ENCODE results near the gene ACER1. TPM values are rescaled to one million over a fixed set of nuclear protein-coding genes. Genes with fewer than 3 reads are reported as not detected.
"Not testable (repeated sequence)": the region's sequence is repeated elsewhere in the genome, so short reads cannot be mapped to it uniquely, and the experiment has no call there.

Gene ACER1
- total RNA-seq, 4 donors from 2014 or later, result not detected

- Histone ChIP-seq H3K27me3 (no peaks in the 10 kb centered on the region), H3K27ac (peak within 1 kb of the TSS; percentile 98 to 100 (median 100)), H3K9me3 (no peaks in the 10 kb centered on the region), H3K36me3 (peaks cover 0 to 14% of the 10 kb centered on the region in 2 donors), H3K4me1 (peaks cover 0 to 10% of the 10 kb centered on the region in 2 donors), H3K4me3 (peak within 1 kb of the TSS; percentile 86 to 99 (median 94))
- TF ChIP-seq POLR2A (IDR thresholded peaks at IDR 0.05) (peak; percentile 55 to 65), CTCF (IDR thresholded peaks at IDR 0.05 in 4 of 5, conservative IDR thresholded peaks at IDR 0.05 in 1 of 5) (peak in 1 of 5 experiments; percentile 5)
- in situ Hi-C loops (cut with MboI; ENCODE audit: low sequenced_read_pairs in 4 of 4), result no loop called here
- ATAC-seq (peak; percentile 92 to 93), DNase-seq (peak; percentile 100)
- intact Hi-C loops (cut with DNase I; ENCODE audit: low total_unique reads), result loop anchor here (1.0 to 10.0 kb wide), 9 partner anchors 11 to 748 kb away; partner anchors contain the start of genes CLPP, GPR108, GTF2F1 and MLLT1
Measured at GRCh38 chr19:6372594-6373095, 39.2 kb upstream of the ACER1 start, which contains the start of gene ALKBH7. Gene ALKBH7 (plus strand): TSS chr19:6372794. CDS start chr19:6372821, 27 bp downstream.

DNA sequence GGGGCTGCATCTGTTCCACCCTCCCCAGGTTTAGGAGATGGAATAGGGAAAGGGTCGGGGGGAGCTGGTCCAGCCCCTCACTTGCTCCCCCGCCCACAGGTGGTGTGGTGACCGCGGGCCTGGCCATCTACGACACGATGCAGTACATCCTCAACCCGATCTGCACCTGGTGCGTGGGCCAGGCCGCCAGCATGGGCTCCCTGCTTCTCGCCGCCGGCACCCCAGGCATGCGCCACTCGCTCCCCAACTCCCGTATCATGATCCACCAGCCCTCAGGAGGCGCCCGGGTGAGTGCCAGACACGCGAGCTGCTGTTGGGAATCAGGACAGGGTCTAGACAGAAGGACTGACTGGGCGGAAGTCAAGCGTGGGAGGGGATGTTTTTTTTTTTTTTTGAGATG lies 30.9 kb upstream of the ACER1 start:
- no peak for ATAC-seq
- intact Hi-C loops (cut with DNase I; ENCODE audit: low total_unique reads), result loop anchor here (5.0 kb wide), 1 partner anchor 92 kb away; no protein-coding TSS in a partner anchor
- H3K27me3 ChIP-seq, result no peaks in the 10 kb centered on the region
- DNase-seq, result no peak
- no peak overlapping the region for H3K27ac ChIP-seq
- in situ Hi-C loops (cut with MboI; ENCODE audit: low sequenced_read_pairs in 4 of 4), result no loop called here
- peaks cover 7 to 9% of the 10 kb centered on the region in 2 donors for H3K4me1 ChIP-seq
- no peak overlapping the region for H3K4me3 ChIP-seq
- no peak for TF ChIP-seq CTCF (IDR thresholded peaks at IDR 0.05 in 4 of 5, conservative IDR thresholded peaks at IDR 0.05 in 1 of 5)
- TF ChIP-seq POLR2A (IDR thresholded peaks at IDR 0.05), result no peak
- H3K9me3 ChIP-seq, result no peaks in the 10 kb centered on the region
- peaks cover 0 to 57% of the 10 kb centered on the region in 2 donors for H3K36me3 ChIP-seq

DNA sequence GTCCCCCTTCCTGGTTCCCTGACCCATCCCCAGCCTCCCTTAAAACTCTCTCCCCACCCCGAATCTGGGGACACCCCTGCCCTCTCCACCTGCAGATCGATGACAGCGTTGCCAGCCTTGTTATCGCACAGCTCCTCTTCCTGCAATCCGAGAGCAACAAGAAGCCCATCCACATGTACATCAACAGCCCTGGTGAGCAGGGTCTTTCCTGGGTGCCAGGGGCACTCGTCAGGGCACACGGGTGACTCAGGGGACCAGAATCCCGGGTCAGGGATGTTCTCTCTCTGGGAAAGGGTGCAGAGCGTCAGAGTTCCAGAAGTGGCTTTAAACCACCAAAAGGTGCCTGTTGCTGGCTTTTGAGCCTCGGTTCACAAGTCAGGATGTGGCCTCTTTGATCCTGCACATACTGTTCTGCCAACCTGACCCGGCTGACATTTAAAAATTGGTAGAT lies 29.0 kb upstream of the ACER1 start:
- H3K36me3 ChIP-seq, result peaks cover 0 to 40% of the 10 kb centered on the region in 2 donors

GRCh38 chr19:6362027-6362350 lies 28.6 kb upstream of the ACER1 start:
- Histone ChIP-seq H3K4me1 (peaks cover 9 to 11% of the 10 kb centered on the region in 2 donors), H3K27me3 (no peaks in the 10 kb centered on the region), H3K4me3 (peak overlapping the region; percentile 78 to 87 (median 86)), H3K9me3 (no peaks in the 10 kb centered on the region), H3K27ac (peak overlapping the region; percentile 84 to 88 (median 86)), H3K36me3 (peaks cover 0 to 36% of the 10 kb centered on the region in 2 donors)
- ATAC-seq, result no peak
- DNase-seq, result no peak
- in situ Hi-C loops (cut with MboI; ENCODE audit: low sequenced_read_pairs in 4 of 4) (no loop called here), intact Hi-C loops (cut with DNase I; ENCODE audit: low total_unique reads) (loop anchor here (5.0 kb wide), 1 partner anchor 90 kb away; no protein-coding TSS in a partner anchor)
- TF ChIP-seq CTCF (IDR thresholded peaks at IDR 0.05 in 4 of 5, conservative IDR thresholded peaks at IDR 0.05 in 1 of 5), result no peak

More for the DNA sequence above, 29.0 kb upstream of the ACER1 start:
- Histone ChIP-seq H3K27ac (peak overlapping the region; percentile 84 to 88 (median 86)), H3K27me3 (no peaks in the 10 kb centered on the region), H3K9me3 (no peaks in the 10 kb centered on the region), H3K4me1 (peaks cover 9 to 11% of the 10 kb centered on the region in 2 donors), H3K4me3 (peak overlapping the region; percentile 78 to 87 (median 86))
- intact Hi-C loops (cut with DNase I; ENCODE audit: low total_unique reads) (loop anchor here (5.0 kb wide), 1 partner anchor 90 kb away; no protein-coding TSS in a partner anchor), in situ Hi-C loops (cut with MboI; ENCODE audit: low sequenced_read_pairs in 4 of 4) (no loop called here)
- TF ChIP-seq CTCF (IDR thresholded peaks at IDR 0.05 in 4 of 5, conservative IDR thresholded peaks at IDR 0.05 in 1 of 5), result no peak
- ATAC-seq (no peak), DNase-seq (no peak)

- H3K27me3 ChIP-seq; in situ Hi-C loops (cut with MboI; ENCODE audit: low sequenced_read_pairs in 4 of 4); DNase-seq; ATAC-seq; H3K9me3 ChIP-seq: not testable (repeated sequence)
- intact Hi-C loops (cut with DNase I; ENCODE audit: low total_unique reads), result loop anchor here (1.0 to 5.0 kb wide), 4 partner anchors 12 to 99 kb away; no protein-coding TSS in a partner anchor
- H3K4me1 ChIP-seq, result peaks cover 9 to 11% of the 10 kb centered on the region in 2 donors
- peak overlapping the region; percentile 84 to 88 (median 86) for H3K27ac ChIP-seq
- peak overlapping the region; percentile 78 to 87 (median 86) for H3K4me3 ChIP-seq
- H3K36me3 ChIP-seq, result peaks cover 0 to 25% of the 10 kb centered on the region in 2 donors
Measured at GRCh38 chr19:6360857-6361216, 27.4 kb upstream of the ACER1 start.

DNA sequence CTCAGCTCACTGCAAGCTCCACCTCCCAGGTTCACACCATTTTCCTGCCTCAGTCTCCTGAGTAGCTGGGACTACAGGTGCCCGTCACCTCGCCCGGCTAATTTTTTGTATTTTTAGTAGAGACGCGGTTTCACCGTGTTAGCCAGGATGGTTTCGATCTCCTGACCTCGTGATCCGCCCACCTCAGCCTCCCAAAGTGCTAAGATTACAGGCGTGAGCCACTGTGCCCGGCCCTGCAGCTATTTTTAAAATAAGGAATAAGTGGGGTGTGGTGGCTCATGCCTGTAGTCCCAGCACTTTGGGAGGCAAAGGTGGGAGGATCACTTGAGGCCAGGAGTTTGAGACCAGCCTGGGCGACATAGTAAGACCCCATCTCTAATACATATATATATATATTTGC lies 27.0 kb upstream of the ACER1 start:
- H3K27me3 ChIP-seq; ATAC-seq; in situ Hi-C loops (cut with MboI; ENCODE audit: low sequenced_read_pairs in 4 of 4); H3K27ac ChIP-seq; DNase-seq; H3K9me3 ChIP-seq; H3K4me3 ChIP-seq: not testable (repeated sequence)
- H3K36me3 ChIP-seq, result peaks cover 0 to 21% of the 10 kb centered on the region in 2 donors
- intact Hi-C loops (cut with DNase I; ENCODE audit: low total_unique reads), result loop anchor here (5.0 kb wide), 1 partner anchor 88 kb away; no protein-coding TSS in a partner anchor
- H3K4me1 ChIP-seq, result peaks cover 9 to 11% of the 10 kb centered on the region in 2 donors
